K562 (cell line): ENCODE measurements around the gene SEL1L. TPM values are rescaled to one million over a fixed set of nuclear protein-coding genes. Genes with fewer than 3 reads are reported as not detected.

Experiments
- ATAC-seq: fragments of 200-7000 bp; cut with Tn5 transposase; 3 replicates; pipeline ENCODE4 v1.9.1; 2020; ENCODE audit warnings: moderate library complexity
- BruUV-seq: library from RNA; stranded (reverse); fragments of 400-500 nt; replicated peaks from 2 replicates; lab custom pipeline; 2021; lab: Mats Ljungman, UMichigan
- CTCF ChIA-PET: fragments of 300-600 bp; formaldehyde crosslinking; extraction: SDS; loops from one replicate; lab custom pipeline; 2021; ENCODE audit warnings: low intra/inter-chr PET ratio; lab: Yijun Ruan, JAX
- POLR2A ChIA-PET: fragments of 300-600, 350-650 bp; sonication (Branson Sonifier 250); formaldehyde crosslinking; extraction: SDS; loops from one replicate; lab custom pipeline; 2021; ENCODE audit warnings: antibody characterized with exemption, inconsistent platforms; lab: Yijun Ruan, JAX
- DNase-seq, 4 experiments: peaks; one replicate each; pipeline versions ENCODE4 v3.0.0 to v3.0.0-alpha.2; 2011 to 2018; ENCODE audit warnings: low spot score in 3 of 4, mixed read lengths in 3 of 4; ENCODE audit errors: extremely low read depth in 1 of 4
- FAIRE-seq: peaks from 2 replicates; lab custom pipeline; 2011; peaks lifted over from hg19 to GRCh38; lab: Jason Lieb, UNC
- H2AFZ ChIP-seq: 2 replicates; pipeline ENCODE4 v1.6.0; 2011; ENCODE audit warnings: low read depth, low read length, control low read depth, inconsistent platforms
- H3K27ac ChIP-seq: fragments of 200-600 bp; 3 replicates; pipeline ENCODE4 v1.8.0; 2011; ENCODE audit warnings: low read depth, mild to moderate bottlenecking, control low read depth, inconsistent platforms, low read length, moderate library complexity, mixed read lengths; ENCODE audit errors: extremely low read depth
- H3K27me3 ChIP-seq, 2 experiments: fragments of 300-600 bp in 1 of 2; 2 replicates in 1 of 2; 3 replicates in 1 of 2; pipeline versions ENCODE4 v1.6.0 to v1.8.0; 2011; ENCODE audit warnings: inconsistent platforms in 2 of 2, low read length in 2 of 2, mild to moderate bottlenecking in 1 of 2, mixed read lengths in 1 of 2, moderate library complexity in 1 of 2; ENCODE audit not compliant: control insufficient read depth in 2 of 2, insufficient read depth in 2 of 2
- H3K36me3 ChIP-seq: fragments of 300-600 bp; 3 replicates; pipeline ENCODE4 v1.8.0; 2011; ENCODE audit warnings: mild to moderate bottlenecking, low read length, inconsistent platforms; ENCODE audit not compliant: control insufficient read depth, insufficient read depth
- H3K4me1 ChIP-seq, 2 experiments: fragments of 200-600 bp in 1 of 2; replicated peaks in 1 of 2; 2 replicates in 1 of 2; 3 replicates in 1 of 2; pipeline versions ENCODE4 v1.5.1 to v1.8.0; 2011; ENCODE audit warnings: inconsistent platforms in 2 of 2, low read length in 2 of 2, mild to moderate bottlenecking in 1 of 2, mixed read lengths in 1 of 2, moderate library complexity in 1 of 2; ENCODE audit not compliant: control insufficient read depth in 2 of 2, insufficient read depth in 2 of 2
- H3K4me2 ChIP-seq: 2 replicates; pipeline ENCODE4 v1.6.1; 2011; ENCODE audit warnings: low read length, control low read depth, inconsistent platforms, mixed read lengths; ENCODE audit not compliant: insufficient read depth
- H3K4me3 ChIP-seq: fragments of 200-600 bp; sonication (generic), shearing (Covaris generic); 2 replicates; pipeline ENCODE4 v1.5.1; 2016; ENCODE audit warnings: control low read depth, inconsistent platforms
- H3K79me2 ChIP-seq: fragments of 200-600 bp; 3 replicates; pipeline ENCODE4 v1.8.0; 2011; ENCODE audit warnings: low read length, inconsistent platforms; ENCODE audit not compliant: control insufficient read depth, insufficient read depth
- H3K9ac ChIP-seq, 2 experiments: 2 replicates each; pipeline versions ENCODE4 v1.6.0 to v1.6.1; 2011; ENCODE audit warnings: low read depth in 2 of 2, low read length in 2 of 2, control low read depth in 1 of 2, inconsistent platforms in 1 of 2, mild to moderate bottlenecking in 1 of 2, mixed read lengths in 1 of 2; ENCODE audit not compliant: insufficient read depth in 1 of 2
- H3K9me1 ChIP-seq: one replicate; pipeline ENCODE4 v1.6.0; 2011; ENCODE audit warnings: inconsistent platforms, mild to moderate bottlenecking, low read length, moderate library complexity; ENCODE audit not compliant: control insufficient read depth, insufficient read depth
- H3K9me3 ChIP-seq: replicated peaks from 2 replicates; pipeline ENCODE4 v1.5.1; 2011; ENCODE audit warnings: low read depth, low read length, inconsistent platforms; ENCODE audit not compliant: control insufficient read depth, insufficient read depth
- H4K20me1 ChIP-seq: replicated peaks from 2 replicates; pipeline ENCODE4 v1.6.1; 2011; ENCODE audit warnings: low read length, inconsistent platforms, mixed read lengths; ENCODE audit not compliant: control insufficient read depth, insufficient read depth
- ETV5 ChIP-seq: sonication (generic); formaldehyde crosslinking; IDR thresholded peaks from 2 replicates; pipeline ENCODE4 v1.4.0; 2020; ENCODE audit warnings: low read depth, mild to moderate bottlenecking, missing genetic modification reagents
- KDM4B ChIP-seq, 2 experiments: fragments of 450-650 bp in 1 of 2; sonication (generic) in 1 of 2; IDR thresholded peaks; 2 replicates each; pipeline ENCODE4 v1.6.1; 2016 to 2017; ENCODE audit warnings: borderline replicate concordance in 2 of 2, antibody characterized with exemption in 1 of 2, low read depth in 1 of 2, mild to moderate bottlenecking in 1 of 2
- NFRKB ChIP-seq: fragments of 450-650 bp; IDR thresholded peaks from 2 replicates; pipeline ENCODE4 v1.6.1; 2016; ENCODE audit warnings: low read depth
- RHOXF2B ChIP-seq: fragments of 250-450 bp; sonication (Bioruptor Pico); conservative IDR thresholded peaks from 2 replicates; pipeline ENCODE4 v1.5.1; 2021
- YBX1 ChIP-seq: fragments of 450-650 bp; IDR thresholded peaks from 2 replicates; pipeline ENCODE4 v1.7.1; 2016; ENCODE audit warnings: mild to moderate bottlenecking
- ZNF146 ChIP-seq: IDR thresholded peaks from one replicate; pipeline ENCODE4 v1.6.1; 2018; ENCODE audit warnings: missing compliant biosample characterization; ENCODE audit not compliant: unreplicated experiment
- ZSCAN32 ChIP-seq: fragments of 450-650 bp; formaldehyde crosslinking; IDR thresholded peaks from 2 replicates; pipeline ENCODE4 v1.4.0; 2020; ENCODE audit warnings: mild to moderate bottlenecking, moderate library complexity
- WGBS: fragments of 100-300 bp; shearing (Covaris generic); methylation state at CpG from one replicate; pipeline ENCODE4 v1.1.6; 2016; ENCODE audit warnings: low coverage, mixed read lengths; ENCODE audit not compliant: insufficient coverage; ENCODE audit errors: missing lambda C conversion rate; 5-methylcytosine and 5-hydroxymethylcytosine counted together
- in situ Hi-C: fragments of 300-500 bp; cut with MboI; formaldehyde crosslinking; loops from 4 replicates; pipeline ENCODE4 v1.15.0; 2018; ENCODE audit warnings: inconsistent platforms, mixed read lengths
- intact Hi-C: fragments of 100-400 bp; cut with micrococcal nuclease; formaldehyde crosslinking; loops from 2 replicates; pipeline ENCODE4 v1.14.2; 2022
- polyA plus RNA-seq, 8 experiments: library from polyadenylated mRNA; depleted of rRNA in 4 of 8; stranded (reverse) in 5 of 8; unstranded in 3 of 8; fragments of >200 nt; fragmentation: Nextera tagmentation in 2 of 8; fragmentation: Illumina TruSeq in 1 of 8; extraction: Ambion mirVana in 2 of 8; extraction: Trizol in 1 of 8; gene quantifications; 2 replicates each; pipeline versions ENCODE4 v1.2.1 to v1.2.3, GENCODE V29; 2011 to 2014; ENCODE audit warnings: inconsistent platforms in 1 of 8, missing spikeins in 1 of 8
- total RNA-seq, 7 experiments: library from RNA; depleted of rRNA in 6 of 7; stranded (reverse); fragments of >200 nt in 6 of 7; fragmentation: Illumina TruSeq in 2 of 7; extraction: Trizol in 2 of 7; gene quantifications; 2 replicates each; pipeline versions ENCODE4 v1.2.1 to v1.2.3, GENCODE V29; 2011 to 2021; ENCODE audit warnings: low replicate concordance in 1 of 7
- TF ChIP-seq, protein P1 (sequence below): sonication (generic); formaldehyde crosslinking; IDR thresholded peaks from 2 replicates; pipeline ENCODE4 v1.8.1; 2023; ENCODE audit warnings: missing genetic modification reagents, mild to moderate bottlenecking, borderline replicate concordance
- TF ChIP-seq, protein P2 (sequence below): fragments of 250-450 bp; sonication (Bioruptor Pico); IDR thresholded peaks from 2 replicates; pipeline ENCODE4 v1.5.1; 2021; ENCODE audit warnings: mild to moderate bottlenecking
- TF ChIP-seq, protein P3 (sequence below), 2 experiments: fragments of 450-650 bp; conservative IDR thresholded peaks; 2 replicates each; pipeline ENCODE4 v1.6.1; 2017; ENCODE audit warnings: mild to moderate bottlenecking in 2 of 2, moderate library complexity in 2 of 2
- TF ChIP-seq, protein P4 (sequence below): fragments of 250-450 bp; sonication (Bioruptor Pico); IDR thresholded peaks from 2 replicates; pipeline ENCODE4 v1.8.0; 2022; ENCODE audit warnings: moderate library complexity, mild to moderate bottlenecking, inconsistent platforms

SEL1L gene
- total and polyA plus RNA-seq, 9 of the 15 experiments (the other 6 are each of a cell fraction or from before 2014, with no cell fraction given) = 7.7 to 21.1 (median 13.6) TPM

DNA sequence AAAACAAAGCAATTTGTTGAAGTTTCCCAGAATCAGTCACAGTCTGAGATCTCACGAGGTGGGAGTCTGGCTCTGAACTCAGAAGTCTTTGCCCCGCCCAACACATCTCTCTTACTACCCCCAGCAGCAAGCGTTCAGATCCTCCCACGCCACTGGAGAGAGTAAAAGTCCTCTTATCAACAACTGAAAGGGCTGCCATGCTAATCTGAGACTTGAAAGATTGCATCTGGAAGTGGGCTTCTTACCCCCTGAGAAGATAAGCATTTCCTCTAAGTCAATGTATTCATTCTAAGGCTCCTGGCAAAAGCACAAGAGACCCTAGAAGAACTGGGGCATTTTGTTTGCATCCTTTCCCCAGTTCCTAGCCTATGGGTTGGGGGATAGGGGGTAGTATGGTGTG lies 99.4 kb downstream of the SEL1L start (continued):
- TF ChIP-seq, protein P1, sequence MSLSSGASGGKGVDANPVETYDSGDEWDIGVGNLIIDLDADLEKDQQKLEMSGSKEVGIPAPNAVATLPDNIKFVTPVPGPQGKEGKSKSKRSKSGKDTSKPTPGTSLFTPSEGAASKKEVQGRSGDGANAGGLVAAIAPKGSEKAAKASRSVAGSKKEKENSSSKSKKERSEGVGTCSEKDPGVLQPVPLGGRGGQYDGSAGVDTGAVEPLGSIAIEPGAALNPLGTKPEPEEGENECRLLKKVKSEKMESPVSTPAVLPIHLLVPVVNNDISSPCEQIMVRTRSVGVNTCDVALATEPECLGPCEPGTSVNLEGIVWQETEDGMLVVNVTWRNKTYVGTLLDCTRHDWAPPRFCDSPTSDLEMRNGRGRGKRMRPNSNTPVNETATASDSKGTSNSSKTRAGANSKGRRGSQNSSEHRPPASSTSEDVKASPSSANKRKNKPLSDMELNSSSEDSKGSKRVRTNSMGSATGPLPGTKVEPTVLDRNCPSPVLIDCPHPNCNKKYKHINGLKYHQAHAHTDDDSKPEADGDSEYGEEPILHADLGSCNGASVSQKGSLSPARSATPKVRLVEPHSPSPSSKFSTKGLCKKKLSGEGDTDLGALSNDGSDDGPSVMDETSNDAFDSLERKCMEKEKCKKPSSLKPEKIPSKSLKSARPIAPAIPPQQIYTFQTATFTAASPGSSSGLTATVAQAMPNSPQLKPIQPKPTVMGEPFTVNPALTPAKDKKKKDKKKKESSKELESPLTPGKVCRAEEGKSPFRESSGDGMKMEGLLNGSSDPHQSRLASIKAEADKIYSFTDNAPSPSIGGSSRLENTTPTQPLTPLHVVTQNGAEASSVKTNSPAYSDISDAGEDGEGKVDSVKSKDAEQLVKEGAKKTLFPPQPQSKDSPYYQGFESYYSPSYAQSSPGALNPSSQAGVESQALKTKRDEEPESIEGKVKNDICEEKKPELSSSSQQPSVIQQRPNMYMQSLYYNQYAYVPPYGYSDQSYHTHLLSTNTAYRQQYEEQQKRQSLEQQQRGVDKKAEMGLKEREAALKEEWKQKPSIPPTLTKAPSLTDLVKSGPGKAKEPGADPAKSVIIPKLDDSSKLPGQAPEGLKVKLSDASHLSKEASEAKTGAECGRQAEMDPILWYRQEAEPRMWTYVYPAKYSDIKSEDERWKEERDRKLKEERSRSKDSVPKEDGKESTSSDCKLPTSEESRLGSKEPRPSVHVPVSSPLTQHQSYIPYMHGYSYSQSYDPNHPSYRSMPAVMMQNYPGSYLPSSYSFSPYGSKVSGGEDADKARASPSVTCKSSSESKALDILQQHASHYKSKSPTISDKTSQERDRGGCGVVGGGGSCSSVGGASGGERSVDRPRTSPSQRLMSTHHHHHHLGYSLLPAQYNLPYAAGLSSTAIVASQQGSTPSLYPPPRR (CRISPR knock-in tag) = no peak

GRCh38 chr14:81433378-81433777 lies 100.3 kb downstream of the SEL1L start:
- Histone ChIP-seq H4K20me1 (no peaks in the 10 kb centered on the region), H3K4me1 (peaks cover 32 to 61% of the 10 kb centered on the region in 2 experiments), H3K9me1 (no peaks in the 10 kb centered on the region), H3K4me2 (peak overlapping the region; percentile 59), H3K27me3 (no peaks in the 10 kb centered on the region), H3K27ac (peak overlapping the region; percentile 41; the same call in 2 of the 3 replicates), H3K36me3 (peaks cover 23% of the 10 kb centered on the region), H3K9ac (peak overlapping the region in 1 of 2 experiments; percentile 47; a peak in 2 of 4 replicates), H3K4me3 (no peak overlapping the region; the same call in 1 of the 2 replicates), H3K9me3 (no peaks in the 10 kb centered on the region), H2AFZ (no peak overlapping the region), H3K79me2 (peaks cover 84% of the 10 kb centered on the region)
- CTCF ChIA-PET = no interaction called here
- FAIRE-seq = no peak
- 48% methylated on average over 2 of the region's 2 CpGs for WGBS
- no TSS peak for BruUV-seq
- DNase-seq = no peak
- POLR2A ChIA-PET = no interaction called here
- intact Hi-C loops (loop anchor here (5.0 kb wide), 1 partner anchor 131 kb away; no protein-coding TSS in a partner anchor), in situ Hi-C loops (no loop called here)
- ATAC-seq = no peak
- no peak for TF ChIP-seq ZSCAN32 (CRISPR knock-in tag)
- TF ChIP-seq, protein P2, sequence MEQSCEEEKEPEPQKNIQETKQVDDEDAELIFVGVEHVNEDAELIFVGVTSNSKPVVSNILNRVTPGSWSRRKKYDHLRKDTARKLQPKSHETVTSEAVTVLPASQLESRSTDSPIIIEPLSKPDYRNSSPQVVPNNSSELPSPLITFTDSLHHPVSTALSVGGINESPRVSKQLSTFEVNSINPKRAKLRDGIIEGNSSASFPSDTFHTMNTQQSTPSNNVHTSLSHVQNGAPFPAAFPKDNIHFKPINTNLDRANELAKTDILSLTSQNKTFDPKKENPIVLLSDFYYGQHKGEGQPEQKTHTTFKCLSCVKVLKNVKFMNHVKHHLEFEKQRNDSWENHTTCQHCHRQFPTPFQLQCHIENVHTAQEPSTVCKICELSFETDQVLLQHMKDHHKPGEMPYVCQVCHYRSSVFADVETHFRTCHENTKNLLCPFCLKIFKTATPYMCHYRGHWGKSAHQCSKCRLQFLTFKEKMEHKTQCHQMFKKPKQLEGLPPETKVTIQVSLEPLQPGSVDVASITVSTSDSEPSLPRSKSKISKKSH (CRISPR knock-in tag) = no peak
- TF ChIP-seq RHOXF2B = no peak
- TF ChIP-seq, protein P3, sequence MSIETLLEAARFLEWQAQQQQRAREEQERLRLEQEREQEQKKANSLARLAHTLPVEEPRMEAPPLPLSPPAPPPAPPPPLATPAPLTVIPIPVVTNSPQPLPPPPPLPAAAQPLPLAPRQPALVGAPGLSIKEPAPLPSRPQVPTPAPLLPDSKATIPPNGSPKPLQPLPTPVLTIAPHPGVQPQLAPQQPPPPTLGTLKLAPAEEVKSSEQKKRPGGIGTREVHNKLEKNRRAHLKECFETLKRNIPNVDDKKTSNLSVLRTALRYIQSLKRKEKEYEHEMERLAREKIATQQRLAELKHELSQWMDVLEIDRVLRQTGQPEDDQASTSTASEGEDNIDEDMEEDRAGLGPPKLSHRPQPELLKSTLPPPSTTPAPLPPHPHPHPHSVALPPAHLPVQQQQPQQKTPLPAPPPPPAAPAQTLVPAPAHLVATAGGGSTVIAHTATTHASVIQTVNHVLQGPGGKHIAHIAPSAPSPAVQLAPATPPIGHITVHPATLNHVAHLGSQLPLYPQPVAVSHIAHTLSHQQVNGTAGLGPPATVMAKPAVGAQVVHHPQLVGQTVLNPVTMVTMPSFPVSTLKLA (conservative IDR thresholded peaks at IDR 0.05) = peak in 1 of 2 experiments; percentile 46; a peak in 2 of 4 replicates
- no peak for TF ChIP-seq YBX1
- TF ChIP-seq, protein P4, sequence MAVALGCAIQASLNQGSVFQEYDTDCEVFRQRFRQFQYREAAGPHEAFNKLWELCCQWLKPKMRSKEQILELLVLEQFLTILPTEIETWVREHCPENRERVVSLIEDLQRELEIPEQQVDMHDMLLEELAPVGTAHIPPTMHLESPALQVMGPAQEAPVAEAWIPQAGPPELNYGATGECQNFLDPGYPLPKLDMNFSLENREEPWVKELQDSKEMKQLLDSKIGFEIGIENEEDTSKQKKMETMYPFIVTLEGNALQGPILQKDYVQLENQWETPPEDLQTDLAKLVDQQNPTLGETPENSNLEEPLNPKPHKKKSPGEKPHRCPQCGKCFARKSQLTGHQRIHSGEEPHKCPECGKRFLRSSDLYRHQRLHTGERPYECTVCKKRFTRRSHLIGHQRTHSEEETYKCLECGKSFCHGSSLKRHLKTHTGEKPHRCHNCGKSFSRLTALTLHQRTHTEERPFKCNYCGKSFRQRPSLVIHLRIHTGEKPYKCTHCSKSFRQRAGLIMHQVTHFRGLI (CRISPR knock-in tag) = no peak
- no peak for TF ChIP-seq NFRKB
- TF ChIP-seq ETV5 (CRISPR knock-in tag) = no peak
- no peak for TF ChIP-seq KDM4B (IDR thresholded peaks at IDR 0.05; ENCODE audit: borderline replicate concordance in 2 of 2, low read depth in 1 of 2)
- no peak for TF ChIP-seq ZNF146
